Liver (tissue), 9 donors: ENCODE measurements around the gene DPH5. TPM values are rescaled to one million over a fixed set of nuclear protein-coding genes. Genes with fewer than 3 reads are reported as not detected.

Experiments used
- DNase-seq: peaks from one replicate; pipeline ENCODE4 v3.0.0-alpha.2; 2017; ENCODE audit warnings: low spot score
- H3K27ac ChIP-seq, 2 donors: one replicate each; pipeline ENCODE4 v1.7.0; 2013; ENCODE audit warnings: inconsistent platforms in 2 of 2, low read length in 2 of 2, control low read depth in 1 of 2, low read depth in 1 of 2, mild to moderate bottlenecking in 1 of 2
- H3K27me3 ChIP-seq, 4 donors: one replicate each; pipeline versions ENCODE4 v1.6.1 to v1.7.0; 2013; ENCODE audit warnings: low read length in 3 of 4, inconsistent platforms in 1 of 4, mild to moderate bottlenecking in 1 of 4, moderate library complexity in 1 of 4; ENCODE audit not compliant: control insufficient read depth in 4 of 4, insufficient read depth in 4 of 4
- H3K36me3 ChIP-seq, 4 donors: one replicate each; pipeline versions ENCODE4 v1.6.1 to v1.7.0; 2013; ENCODE audit warnings: low read length in 3 of 4, mild to moderate bottlenecking in 3 of 4, low read depth in 1 of 4, moderate library complexity in 1 of 4; ENCODE audit not compliant: control insufficient read depth in 4 of 4, insufficient read depth in 3 of 4
- H3K4me1 ChIP-seq, 4 donors: one replicate each; pipeline versions ENCODE4 v1.6.1 to v1.7.0; 2013; ENCODE audit warnings: low read length in 3 of 4, mild to moderate bottlenecking in 3 of 4, moderate library complexity in 1 of 4; ENCODE audit not compliant: control insufficient read depth in 4 of 4, insufficient read depth in 4 of 4
- H3K4me3 ChIP-seq, 3 donors: one replicate each; pipeline versions ENCODE4 v1.6.1 to v1.7.0; 2013; ENCODE audit warnings: low read length in 3 of 3, control low read depth in 1 of 3, low read depth in 1 of 3, mild to moderate bottlenecking in 1 of 3
- H3K9ac ChIP-seq, 2 donors: one replicate each; pipeline ENCODE4 v1.7.0; 2013; ENCODE audit warnings: low read length in 2 of 2, mild to moderate bottlenecking in 2 of 2, moderate library complexity in 2 of 2, control low read depth in 1 of 2, low read depth in 1 of 2
- H3K9me3 ChIP-seq, 4 donors: one replicate each; pipeline versions ENCODE4 v1.6.1 to v1.7.0; 2013; ENCODE audit warnings: low read length in 3 of 4; ENCODE audit not compliant: control insufficient read depth in 4 of 4
- ATF3 ChIP-seq: IDR thresholded peaks from 2 replicates; pipeline ENCODE4 v1.6.1; 2016; ENCODE audit warnings: antibody characterized with exemption
- FOXA1 ChIP-seq: IDR thresholded peaks from 2 replicates; pipeline ENCODE4 v1.6.1; 2016; ENCODE audit warnings: antibody characterized with exemption
- FOXA2 ChIP-seq: IDR thresholded peaks from 2 replicates; pipeline ENCODE4 v1.6.1; 2016; ENCODE audit warnings: antibody characterized with exemption
- GABPA ChIP-seq, 2 donors: IDR thresholded peaks in 1 of 2; conservative IDR thresholded peaks in 1 of 2; 2 replicates each; pipeline ENCODE4 v1.6.1; 2016; ENCODE audit warnings: antibody characterized with exemption in 2 of 2, mild to moderate bottlenecking in 1 of 2, moderate library complexity in 1 of 2
- JUND ChIP-seq, 2 donors: IDR thresholded peaks; 2 replicates each; pipeline ENCODE4 v1.6.1; 2016; ENCODE audit warnings: antibody characterized with exemption in 2 of 2
- MAX ChIP-seq: IDR thresholded peaks from 2 replicates; pipeline ENCODE4 v1.6.1; 2016; ENCODE audit warnings: antibody characterized with exemption
- NR2F2 ChIP-seq: IDR thresholded peaks from 2 replicates; pipeline ENCODE4 v1.6.1; 2016; ENCODE audit warnings: antibody characterized with exemption
- RAD21 ChIP-seq, 2 donors: IDR thresholded peaks; 2 replicates each; pipeline ENCODE4 v1.6.1; 2016; ENCODE audit warnings: antibody characterized with exemption in 2 of 2, mild to moderate bottlenecking in 2 of 2
- RXRA ChIP-seq, 2 donors: IDR thresholded peaks; 2 replicates each; pipeline ENCODE4 v1.6.1; 2017 to 2018; ENCODE audit warnings: antibody characterized with exemption in 2 of 2, mild to moderate bottlenecking in 1 of 2
- SP1 ChIP-seq: IDR thresholded peaks from 2 replicates; pipeline ENCODE4 v1.6.1; 2018; ENCODE audit warnings: antibody characterized with exemption, mild to moderate bottlenecking
- YY1 ChIP-seq: IDR thresholded peaks from 2 replicates; pipeline ENCODE4 v1.6.1; 2016; ENCODE audit warnings: antibody characterized with exemption, mild to moderate bottlenecking
- WGBS: extraction: QIAGEN DNeasy Blood & Tissue Kit; methylation state at CpG from one replicate; pipeline ENCODE4 v1.1.7; 2013; 5-methylcytosine and 5-hydroxymethylcytosine counted together
- polyA plus RNA-seq, 2 donors: library from polyadenylated mRNA; stranded (reverse) in 1 of 2; unstranded in 1 of 2; fragments of 200-250 nt in 1 of 2; fragments of >200 nt in 1 of 2; fragmentation: Nextera tagmentation in 1 of 2; extraction: Ambion mirVana in 1 of 2; gene quantifications; one replicate each; pipeline versions ENCODE4 v1.2.1 to v1.2.3, GENCODE V29; 2013 to 2015
- total RNA-seq, 2 donors: library from RNA; depleted of rRNA; stranded (reverse); fragments of >200 nt; gene quantifications; one replicate each; pipeline ENCODE4 v1.2.3, GENCODE V29; 2014
- TF ChIP-seq, protein P1 (sequence below): IDR thresholded peaks from 2 replicates; pipeline ENCODE4 v1.6.1; 2016; ENCODE audit warnings: antibody characterized with exemption
- donor health status: healthy.
- donor health status: healthy.
- donor health status: healthy.
- donor health status: healthy.
- donor health status: healthy.

DPH5 gene
- total and polyA plus RNA-seq, 4 donors, result 12.9 to 16.3 (median 14.8) TPM

GRCh38 chr1:100988121-100988520 lies 37.5 kb downstream of the DPH5 start:
- no peak overlapping the region for H3K4me3 ChIP-seq
- no peaks in the 10 kb centered on the region for H3K9me3 ChIP-seq
- H3K9ac ChIP-seq, result no peak overlapping the region
- WGBS, result 95% methylated on average over 3 of the region's 3 CpGs
- TF ChIP-seq, protein P1, sequence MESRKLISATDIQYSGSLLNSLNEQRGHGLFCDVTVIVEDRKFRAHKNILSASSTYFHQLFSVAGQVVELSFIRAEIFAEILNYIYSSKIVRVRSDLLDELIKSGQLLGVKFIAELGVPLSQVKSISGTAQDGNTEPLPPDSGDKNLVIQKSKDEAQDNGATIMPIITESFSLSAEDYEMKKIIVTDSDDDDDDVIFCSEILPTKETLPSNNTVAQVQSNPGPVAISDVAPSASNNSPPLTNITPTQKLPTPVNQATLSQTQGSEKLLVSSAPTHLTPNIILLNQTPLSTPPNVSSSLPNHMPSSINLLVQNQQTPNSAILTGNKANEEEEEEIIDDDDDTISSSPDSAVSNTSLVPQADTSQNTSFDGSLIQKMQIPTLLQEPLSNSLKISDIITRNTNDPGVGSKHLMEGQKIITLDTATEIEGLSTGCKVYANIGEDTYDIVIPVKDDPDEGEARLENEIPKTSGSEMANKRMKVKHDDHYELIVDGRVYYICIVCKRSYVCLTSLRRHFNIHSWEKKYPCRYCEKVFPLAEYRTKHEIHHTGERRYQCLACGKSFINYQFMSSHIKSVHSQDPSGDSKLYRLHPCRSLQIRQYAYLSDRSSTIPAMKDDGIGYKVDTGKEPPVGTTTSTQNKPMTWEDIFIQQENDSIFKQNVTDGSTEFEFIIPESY, result no peak
- TF ChIP-seq NR2F2, result no peak
- no peak for TF ChIP-seq SP1
- peaks cover 0 to 7% (median 3%) of the 10 kb centered on the region in 4 donors for H3K36me3 ChIP-seq
- DNase-seq, result no peak
- no peaks in the 10 kb centered on the region for H3K4me1 ChIP-seq
- H3K27me3 ChIP-seq, result no peaks in the 10 kb centered on the region
- no peak overlapping the region for H3K27ac ChIP-seq

DNA sequence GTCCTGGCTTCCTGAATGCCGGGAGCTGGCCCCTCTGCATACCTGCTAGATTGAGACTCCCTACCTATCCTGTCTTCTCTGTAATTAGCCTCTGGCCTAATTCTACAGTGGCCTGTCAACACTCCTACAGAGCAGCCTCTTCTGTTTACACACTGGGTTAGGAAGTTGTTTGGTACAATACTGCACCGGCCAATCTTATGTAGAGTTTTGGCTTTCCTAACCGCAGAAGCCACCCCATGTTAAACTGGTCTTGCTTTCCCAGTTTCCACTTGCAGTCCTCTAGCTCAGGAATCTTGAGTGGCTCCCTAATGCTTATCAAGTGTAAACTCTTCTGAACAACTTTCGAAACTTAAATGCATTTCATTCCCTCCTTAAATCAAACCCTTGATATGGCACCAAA lies 42.8 kb downstream of the DPH5 start:
- TF ChIP-seq ATF3, result no peak
- TF ChIP-seq, protein P1, result no peak
- no peak for TF ChIP-seq NR2F2
- TF ChIP-seq RXRA (IDR thresholded peaks at IDR 0.05), result no peak
- TF ChIP-seq MAX, result no peak
- TF ChIP-seq GABPA (IDR thresholded peaks at IDR 0.05 in 1 of 2, conservative IDR thresholded peaks at IDR 0.05 in 1 of 2), result no peak
- no peak for TF ChIP-seq FOXA2
- TF ChIP-seq RAD21 (IDR thresholded peaks at IDR 0.05), result no peak
- Histone ChIP-seq H3K4me1 (no peaks in the 10 kb centered on the region), H3K9ac (no peak overlapping the region), H3K27me3 (no peaks in the 10 kb centered on the region), H3K4me3 (no peak overlapping the region), H3K27ac (no peak overlapping the region), H3K36me3 (peaks cover 0 to 3% (median 0%) of the 10 kb centered on the region in 4 donors), H3K9me3 (no peaks in the 10 kb centered on the region)
- no peak for DNase-seq
- 94% methylated on average over 4 of the region's 4 CpGs for WGBS

GRCh38 chr1:100979631-100980030 lies 46.0 kb downstream of the DPH5 start:
- peaks cover 0 to 11% (median 6%) of the 10 kb centered on the region in 4 donors for H3K36me3 ChIP-seq
- H3K4me3 ChIP-seq, result no peak overlapping the region
- TF ChIP-seq, protein P1, result no peak
- no peak for TF ChIP-seq FOXA2
- no peak for TF ChIP-seq YY1
- TF ChIP-seq JUND (IDR thresholded peaks at IDR 0.05), result no peak
- TF ChIP-seq RAD21 (IDR thresholded peaks at IDR 0.05), result no peak
- TF ChIP-seq RXRA (IDR thresholded peaks at IDR 0.05), result no peak
- TF ChIP-seq SP1, result no peak
- no peak for TF ChIP-seq FOXA1
- TF ChIP-seq GABPA (IDR thresholded peaks at IDR 0.05 in 1 of 2, conservative IDR thresholded peaks at IDR 0.05 in 1 of 2), result no peak
- TF ChIP-seq MAX, result no peak
- no peak for TF ChIP-seq ATF3
- H3K4me1 ChIP-seq, result no peaks in the 10 kb centered on the region
- no peak overlapping the region for H3K27ac ChIP-seq
- DNase-seq, result no peak
- 98% methylated on average over 2 of the region's 2 CpGs for WGBS
- H3K27me3 ChIP-seq, result no peaks in the 10 kb centered on the region
- H3K9me3 ChIP-seq, result no peaks in the 10 kb centered on the region
- H3K9ac ChIP-seq, result no peak overlapping the region
